Naive thymus-derived CD4-positive, alpha-beta T cell (primary cell): ENCODE measurements around the gene DNAH11. TPM values are rescaled to one million over a fixed set of nuclear protein-coding genes. Genes with fewer than 3 reads are reported as not detected.

ENCODE experiments used
- ATAC-seq: fragments of 150-1000 bp; cut with Tn5 transposase; 2 replicates; pipeline ENCODE4 v1.10.0; 2021; ENCODE audit warnings: mild to moderate bottlenecking, moderate library complexity
- CTCF ChIA-PET: fragments of 350-600 bp; sonication (Branson Sonifier 250); formaldehyde crosslinking; loops from one replicate; lab custom pipeline; 2021; ENCODE audit warnings: antibody characterized with exemption; lab: Charles Lee
- POLR2A ChIA-PET: fragments of 350-600 bp; sonication (Branson Sonifier 250); formaldehyde crosslinking; loops from one replicate; lab custom pipeline; 2021; ENCODE audit warnings: antibody characterized with exemption, inconsistent platforms; lab: Charles Lee
- DNase-seq, 9 donors: peaks; one replicate each; pipeline versions ENCODE4 v3.0.0 to v3.0.0-alpha.2; 2020 to 2022; ENCODE audit warnings: mixed read lengths in 1 of 9
- H3K27ac ChIP-seq: one replicate; pipeline ENCODE4 v1.7.0; 2013; ENCODE audit warnings: mild to moderate bottlenecking, low read depth, low read length, moderate library complexity
- H3K27me3 ChIP-seq, 2 donors: one replicate each; pipeline ENCODE4 v1.7.0; 2013; ENCODE audit warnings: low read length in 2 of 2, mild to moderate bottlenecking in 2 of 2, moderate library complexity in 2 of 2; ENCODE audit not compliant: control insufficient read depth in 2 of 2, insufficient read depth in 2 of 2
- H3K36me3 ChIP-seq, 3 experiments: 1 replicate in 2 of 3; 2 replicates in 1 of 3; pipeline ENCODE4 v1.7.0; 2013; ENCODE audit warnings: low read length in 3 of 3, mild to moderate bottlenecking in 3 of 3, moderate library complexity in 1 of 3; ENCODE audit not compliant: insufficient read depth in 3 of 3, control insufficient read depth in 2 of 3
- H3K4me1 ChIP-seq, 2 donors: one replicate each; pipeline ENCODE4 v1.7.0; 2013; ENCODE audit warnings: low read length in 2 of 2, mild to moderate bottlenecking in 2 of 2, moderate library complexity in 1 of 2; ENCODE audit not compliant: control insufficient read depth in 2 of 2, insufficient read depth in 2 of 2
- H3K4me3 ChIP-seq: 2 replicates; pipeline ENCODE4 v1.7.0; 2013; ENCODE audit warnings: mild to moderate bottlenecking, low read length
- H3K9me3 ChIP-seq, 3 experiments: 1 replicate in 2 of 3; 2 replicates in 1 of 3; pipeline ENCODE4 v1.7.0; 2013; ENCODE audit warnings: low read length in 3 of 3; ENCODE audit not compliant: control insufficient read depth in 2 of 3
- H3K27ac Mint-ChIP-seq, 9 donors: one replicate each; pipeline ENCODE4 v1.8.0; 2020 to 2022; ENCODE audit warnings: mixed read lengths in 9 of 9, mild to moderate bottlenecking in 8 of 9, moderate library complexity in 5 of 9, inconsistent platforms in 2 of 9
- H3K27me3 Mint-ChIP-seq, 5 donors: one replicate each; pipeline ENCODE4 v1.8.0; 2021 to 2022; ENCODE audit warnings: mixed read lengths in 5 of 5, mild to moderate bottlenecking in 1 of 5
- H3K36me3 Mint-ChIP-seq, 5 donors: one replicate each; pipeline ENCODE4 v1.8.0; 2020 to 2022; ENCODE audit warnings: mixed read lengths in 5 of 5, mild to moderate bottlenecking in 3 of 5, inconsistent platforms in 1 of 5
- H3K4me1 Mint-ChIP-seq, 7 donors: one replicate each; pipeline ENCODE4 v1.8.0; 2020 to 2022; ENCODE audit warnings: mixed read lengths in 7 of 7, mild to moderate bottlenecking in 3 of 7, inconsistent platforms in 1 of 7
- H3K4me3 Mint-ChIP-seq, 10 donors: one replicate each; pipeline ENCODE4 v1.8.0; 2020 to 2022; ENCODE audit warnings: mild to moderate bottlenecking in 10 of 10, mixed read lengths in 10 of 10, moderate library complexity in 6 of 10, inconsistent platforms in 2 of 10
- H3K9me3 Mint-ChIP-seq, 11 donors: one replicate each; pipeline ENCODE4 v1.8.0; 2020 to 2022; ENCODE audit warnings: mixed read lengths in 11 of 11, mild to moderate bottlenecking in 4 of 11, inconsistent platforms in 1 of 11, moderate library complexity in 1 of 11
- intact Hi-C, 2 donors: fragments of 100-400 bp; cut with micrococcal nuclease; formaldehyde crosslinking; loops; one replicate each; pipeline ENCODE4 v1.15.1; 2023
- polyA plus RNA-seq, 2 donors: library from polyadenylated mRNA; unstranded; fragments of 300-500 nt; fragmentation: Illumina TruSeq; gene quantifications; one replicate each; pipeline ENCODE4 v1.2.3, GENCODE V29; 2021
- total RNA-seq, 6 experiments: library from RNA in 5 of 6; stranded (reverse) in 5 of 6; gene quantifications; 1 replicate in 5 of 6; 2 replicates in 1 of 6; pipeline ENCODE4 v1.2.3 and lab custom pipeline; 2021 to 2026

The DNAH11 gene
- total and polyA plus RNA-seq, 7 experiments from 2014 or later, result 0.02 to 8.1 (median 0.22) TPM; not detected in 1

- Histone ChIP-seq H3K27ac (no peak overlapping the region), H3K4me3 (no peak overlapping the region), H3K4me1 (no peaks in the 10 kb centered on the region), H3K9me3 (no peaks in the 10 kb centered on the region), H3K27me3 (no peaks in the 10 kb centered on the region), H3K36me3 (no peaks in the 10 kb centered on the region)
- Mint-ChIP-seq H3K27me3 (peaks cover 0 to 20% (median 9%) of the 10 kb centered on the region in 5 donors), H3K4me3 (no peak overlapping the region), H3K36me3 (peaks cover 0 to 4% (median 0%) of the 10 kb centered on the region in 5 donors), H3K4me1 (no peaks in the 10 kb centered on the region), H3K9me3 (peaks cover 0 to 3% (median 0%) of the 10 kb centered on the region in 11 donors), H3K27ac (no peak overlapping the region)
- ChIA-PET CTCF (no interaction called here), POLR2A (no interaction called here)
- no peak for DNase-seq
- intact Hi-C loops, result no loop called here
- ATAC-seq, result no peak
Observed at GRCh38 chr7:21611129-21611528, 68.3 kb downstream of the DNAH11 start.

DNA sequence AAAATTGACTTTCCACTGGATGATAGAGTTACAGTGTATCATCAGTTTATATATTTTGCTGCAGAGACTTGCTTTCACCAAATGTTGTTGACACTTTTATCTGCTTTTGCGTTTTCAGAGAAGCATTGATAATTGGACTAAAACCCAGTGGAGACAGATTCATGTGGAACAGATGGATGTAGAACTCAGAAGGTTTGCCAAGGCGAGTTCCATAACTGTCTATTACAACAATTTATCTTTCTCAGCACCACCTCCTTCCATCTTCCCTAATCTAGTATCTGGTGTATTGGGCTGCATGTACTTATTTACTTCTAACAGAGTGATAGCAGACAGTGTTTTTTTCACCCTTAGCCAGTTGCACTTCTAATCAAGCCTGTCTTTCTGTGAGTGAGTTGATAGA lies 73.3 kb downstream of the DNAH11 start:
- ChIA-PET CTCF (no interaction called here), POLR2A (no interaction called here)
- peaks cover 0 to 5% (median 0%) of the 10 kb centered on the region in 5 donors for H3K36me3 Mint-ChIP-seq
- no peak overlapping the region for H3K4me3 Mint-ChIP-seq
- H3K27ac Mint-ChIP-seq, result no peak overlapping the region
- Histone ChIP-seq H3K4me3 (no peak overlapping the region), H3K27ac (no peak overlapping the region), H3K36me3 (no peaks in the 10 kb centered on the region), H3K27me3 (no peaks in the 10 kb centered on the region), H3K4me1 (no peaks in the 10 kb centered on the region), H3K9me3 (no peaks in the 10 kb centered on the region)
- H3K4me1 Mint-ChIP-seq, result no peaks in the 10 kb centered on the region
- peaks cover 0 to 26% (median 18%) of the 10 kb centered on the region in 5 donors for H3K27me3 Mint-ChIP-seq
- ATAC-seq (no peak), DNase-seq (no peak)
- intact Hi-C loops, result no loop called here
- H3K9me3 Mint-ChIP-seq, result peaks cover 0 to 4% (median 0%) of the 10 kb centered on the region in 11 donors

DNA sequence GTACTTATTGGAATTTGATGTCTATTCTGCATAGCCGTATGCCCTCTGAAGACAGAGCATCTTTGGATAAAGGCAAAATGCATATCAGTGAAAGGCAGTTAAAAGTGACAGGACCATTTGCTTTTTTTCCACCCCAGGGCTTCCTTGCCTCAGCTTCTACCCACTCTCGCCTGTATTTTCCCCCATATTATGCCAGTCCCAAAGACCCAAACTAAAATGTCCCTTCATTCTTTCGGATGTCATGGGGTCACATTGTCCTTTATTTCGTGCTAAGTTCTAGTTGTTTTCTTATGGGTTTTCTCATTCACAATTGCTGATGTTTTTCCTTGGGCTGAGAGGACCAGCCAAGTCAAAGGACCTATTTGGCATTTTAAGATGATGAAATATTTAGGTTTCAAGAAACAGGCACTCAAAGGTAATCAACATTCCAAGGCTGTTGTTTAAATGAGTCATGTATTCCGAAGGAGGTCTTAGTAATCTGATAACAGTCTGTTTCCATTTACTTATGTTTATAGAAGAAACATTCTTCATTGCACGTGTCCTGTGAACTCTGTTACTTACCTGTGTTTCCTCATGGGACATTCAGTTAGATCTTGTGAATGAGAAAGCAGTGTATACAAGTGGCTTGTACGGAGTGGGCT lies 74.1 kb downstream of the DNAH11 start:
- no peaks in the 10 kb centered on the region for H3K9me3 ChIP-seq
- no peak for ATAC-seq
- ChIA-PET CTCF (no interaction called here), POLR2A (no interaction called here)
- H3K4me3 Mint-ChIP-seq, result no peak overlapping the region
- H3K4me3 ChIP-seq, result no peak overlapping the region
- H3K4me1 Mint-ChIP-seq, result no peaks in the 10 kb centered on the region
- no peak overlapping the region for H3K27ac ChIP-seq
- no peaks in the 10 kb centered on the region for H3K36me3 ChIP-seq
- H3K27me3 Mint-ChIP-seq, result peaks cover 0 to 23% (median 18%) of the 10 kb centered on the region in 5 donors
- H3K9me3 Mint-ChIP-seq, result peaks cover 0 to 4% (median 2%) of the 10 kb centered on the region in 11 donors
- H3K36me3 Mint-ChIP-seq, result peaks cover 0 to 5% (median 0%) of the 10 kb centered on the region in 5 donors
- H3K27me3 ChIP-seq, result no peaks in the 10 kb centered on the region
- intact Hi-C loops, result no loop called here
- no peak overlapping the region for H3K27ac Mint-ChIP-seq
- no peaks in the 10 kb centered on the region for H3K4me1 ChIP-seq
- DNase-seq, result no peak

DNA sequence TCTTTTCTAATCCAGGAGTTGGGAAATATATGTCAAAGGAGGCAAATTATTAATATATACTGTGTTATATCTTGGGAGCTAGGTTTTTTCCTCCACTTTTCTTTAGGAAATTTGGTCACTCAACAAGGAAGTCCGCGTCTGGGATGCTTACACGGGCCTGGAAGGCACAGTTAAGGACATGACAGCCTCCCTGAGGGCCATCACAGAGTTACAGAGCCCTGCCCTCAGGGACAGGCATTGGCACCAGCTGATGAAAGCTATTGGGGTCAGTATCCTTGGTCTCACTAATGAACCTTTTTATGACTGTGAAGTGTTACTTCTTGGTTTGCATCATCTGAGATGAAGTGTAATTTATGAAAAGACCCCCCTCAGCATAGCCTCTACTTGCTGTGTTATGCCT lies 74.7 kb downstream of the DNAH11 start:
- ChIA-PET CTCF (no interaction called here), POLR2A (no interaction called here)
- Histone ChIP-seq H3K27ac (no peak overlapping the region), H3K9me3 (no peaks in the 10 kb centered on the region), H3K36me3 (no peaks in the 10 kb centered on the region), H3K4me1 (no peaks in the 10 kb centered on the region), H3K4me3 (no peak overlapping the region), H3K27me3 (no peaks in the 10 kb centered on the region)
- H3K36me3 Mint-ChIP-seq, result peaks cover 0 to 5% (median 0%) of the 10 kb centered on the region in 5 donors
- ATAC-seq (no peak), DNase-seq (no peak)
- peaks cover 0 to 22% (median 18%) of the 10 kb centered on the region in 5 donors for H3K27me3 Mint-ChIP-seq
- no peak overlapping the region for H3K27ac Mint-ChIP-seq
- H3K4me3 Mint-ChIP-seq, result no peak overlapping the region
- H3K9me3 Mint-ChIP-seq, result peaks cover 0 to 6% (median 2%) of the 10 kb centered on the region in 11 donors
- intact Hi-C loops, result no loop called here
- no peaks in the 10 kb centered on the region for H3K4me1 Mint-ChIP-seq

- intact Hi-C loops, result no loop called here
- peaks cover 0 to 22% (median 18%) of the 10 kb centered on the region in 5 donors for H3K27me3 Mint-ChIP-seq
- no peak for DNase-seq
- Histone ChIP-seq H3K4me1 (no peaks in the 10 kb centered on the region), H3K27me3 (no peaks in the 10 kb centered on the region), H3K27ac (no peak overlapping the region), H3K4me3 (no peak overlapping the region), H3K9me3 (no peaks in the 10 kb centered on the region), H3K36me3 (no peaks in the 10 kb centered on the region)
- H3K4me3 Mint-ChIP-seq, result no peak overlapping the region
- ATAC-seq, result no peak
- H3K36me3 Mint-ChIP-seq, result peaks cover 0 to 5% (median 0%) of the 10 kb centered on the region in 5 donors
- ChIA-PET CTCF (no interaction called here), POLR2A (no interaction called here)
- H3K27ac Mint-ChIP-seq, result no peak overlapping the region
- H3K9me3 Mint-ChIP-seq, result peaks cover 0 to 6% (median 2%) of the 10 kb centered on the region in 11 donors
- H3K4me1 Mint-ChIP-seq, result no peaks in the 10 kb centered on the region
Observed at GRCh38 chr7:21617916-21618390, 75.1 kb downstream of the DNAH11 start.

DNA sequence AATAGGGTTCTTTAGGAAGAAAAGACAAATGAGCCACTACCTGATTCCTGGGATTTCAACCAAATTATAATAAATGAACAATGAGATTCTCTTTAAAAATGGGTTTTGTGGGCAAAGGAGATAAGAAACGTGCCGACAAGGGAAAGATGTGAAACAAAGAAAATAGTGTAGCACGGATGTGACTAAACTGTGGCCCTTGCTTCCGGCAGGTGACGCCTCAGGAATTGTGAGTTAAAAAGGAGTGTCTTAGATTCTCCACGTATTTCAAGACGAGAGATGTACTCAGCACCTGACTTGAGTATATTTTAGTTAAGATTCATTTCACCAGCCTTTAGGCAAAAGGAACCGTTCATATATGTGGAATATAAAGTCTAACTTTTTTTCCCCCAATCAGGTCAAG lies 75.9 kb downstream of the DNAH11 start:
- no peaks in the 10 kb centered on the region for H3K9me3 ChIP-seq
- no peak overlapping the region for H3K4me3 Mint-ChIP-seq
- H3K9me3 Mint-ChIP-seq, result peaks cover 0 to 6% (median 2%) of the 10 kb centered on the region in 11 donors
- POLR2A ChIA-PET, result no interaction called here
- DNase-seq (no peak), ATAC-seq (no peak)
- intact Hi-C loops, result no loop called here
- peaks cover 0 to 22% (median 18%) of the 10 kb centered on the region in 5 donors for H3K27me3 Mint-ChIP-seq
- H3K27ac Mint-ChIP-seq, result no peak overlapping the region
- CTCF ChIA-PET, result no interaction called here
- H3K4me3 ChIP-seq, result no peak overlapping the region
- H3K36me3 Mint-ChIP-seq, result peaks cover 0 to 5% (median 0%) of the 10 kb centered on the region in 5 donors
- H3K27me3 ChIP-seq, result no peaks in the 10 kb centered on the region
- no peak overlapping the region for H3K27ac ChIP-seq
- H3K4me1 Mint-ChIP-seq, result no peaks in the 10 kb centered on the region
- no peaks in the 10 kb centered on the region for H3K36me3 ChIP-seq
- H3K4me1 ChIP-seq, result no peaks in the 10 kb centered on the region

GRCh38 chr7:21620054-21620453 lies 77.2 kb downstream of the DNAH11 start:
- POLR2A ChIA-PET, result no interaction called here
- H3K9me3 Mint-ChIP-seq, result peaks cover 0 to 6% (median 2%) of the 10 kb centered on the region in 11 donors
- Histone ChIP-seq H3K27ac (no peak overlapping the region), H3K4me3 (no peak overlapping the region), H3K9me3 (no peaks in the 10 kb centered on the region), H3K36me3 (no peaks in the 10 kb centered on the region), H3K4me1 (no peaks in the 10 kb centered on the region), H3K27me3 (no peaks in the 10 kb centered on the region)
- H3K36me3 Mint-ChIP-seq, result peaks cover 0 to 5% (median 0%) of the 10 kb centered on the region in 5 donors
- CTCF ChIA-PET, result no interaction called here
- ATAC-seq, result no peak
- intact Hi-C loops, result no loop called here
- H3K27me3 Mint-ChIP-seq, result peaks cover 0 to 22% (median 18%) of the 10 kb centered on the region in 5 donors
- no peak for DNase-seq
- H3K27ac Mint-ChIP-seq, result no peak overlapping the region
- no peak overlapping the region for H3K4me3 Mint-ChIP-seq
- no peaks in the 10 kb centered on the region for H3K4me1 Mint-ChIP-seq
